GM12891 (cell line): ENCODE data around the gene ATP6V0E2.
"Not testable (repeated sequence)": the region's sequence is repeated elsewhere in the genome, so short reads cannot be mapped to it uniquely, and the experiment has no call there.

Experiments
- DNase-seq: peaks from one replicate; pipeline ENCODE4 v3.0.0; 2011; ENCODE audit warnings: low spot score; ENCODE audit not compliant: insufficient read length
- FAIRE-seq: peaks from 2 replicates; lab custom pipeline; 2011; peaks lifted over from hg19 to GRCh38; lab: Jason Lieb, UNC
- PAX5 ChIP-seq: IDR thresholded peaks from 2 replicates; pipeline ENCODE4 v1.6.1; 2011; ENCODE audit warnings: low read length, moderate library complexity, mild to moderate bottlenecking; ENCODE audit not compliant: insufficient read depth, severe bottlenecking
- POLR2A ChIP-seq: IDR thresholded peaks from 2 replicates; pipeline ENCODE4 v1.6.1; 2011; ENCODE audit warnings: low read depth, low read length, control low read depth
- POLR2AphosphoS5 ChIP-seq: IDR thresholded peaks from 2 replicates; pipeline ENCODE4 v1.6.1; 2011; ENCODE audit warnings: low read depth, low read length, control low read depth
- POU2F2 ChIP-seq: IDR thresholded peaks from 2 replicates; pipeline ENCODE4 v1.6.1; 2011; ENCODE audit warnings: low read depth, mild to moderate bottlenecking, control low read depth, low read length, moderate library complexity
- SPI1 ChIP-seq: IDR thresholded peaks from 2 replicates; pipeline ENCODE4 v1.6.1; 2011; ENCODE audit warnings: low read depth, low read length, control low read depth
- TAF1 ChIP-seq: IDR thresholded peaks from 2 replicates; pipeline ENCODE4 v1.6.1; 2011; ENCODE audit warnings: low read depth, low read length, control low read depth

Gene ATP6V0E2

DNA sequence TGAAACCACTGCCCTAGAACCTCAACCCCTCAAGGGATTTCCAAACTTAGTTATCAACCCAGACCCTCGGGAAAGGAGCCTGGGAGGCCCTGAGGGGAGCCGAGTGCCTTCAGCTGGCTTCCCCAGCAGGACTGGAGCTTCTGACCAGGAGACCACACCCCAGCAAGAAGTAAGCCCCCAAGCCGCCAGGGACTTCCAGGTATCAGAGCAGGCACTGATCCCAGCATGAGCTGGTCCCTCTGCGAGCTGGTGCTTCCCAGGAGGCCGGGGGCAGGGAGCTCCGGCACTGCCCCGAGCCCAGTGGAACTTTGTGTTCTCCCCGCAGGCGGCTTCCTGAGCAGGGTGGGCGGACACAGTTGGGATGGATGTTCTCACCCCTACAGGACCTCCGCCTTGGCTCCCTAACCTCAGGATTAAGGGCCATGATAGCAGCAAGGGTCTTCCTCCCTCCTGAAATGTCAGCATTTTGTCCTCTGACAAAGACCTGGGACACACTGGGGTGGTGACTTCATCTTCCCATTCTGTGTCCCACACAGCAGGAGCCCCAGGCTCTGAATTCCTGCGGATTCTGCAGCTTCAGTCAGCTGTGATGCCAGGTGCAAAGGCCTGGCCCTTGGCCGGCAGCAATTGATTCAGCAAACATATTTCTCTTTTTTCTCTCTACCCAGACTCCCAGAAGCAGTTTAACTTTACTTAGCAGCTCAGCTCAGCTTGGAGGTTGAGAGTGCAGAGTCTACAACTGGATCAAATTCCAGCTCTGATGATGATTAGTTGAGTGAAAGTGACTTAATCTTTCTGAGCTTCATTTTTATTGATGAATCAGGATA lies 11.6 kb downstream of the ATP6V0E2 start:
- FAIRE-seq (no peak), DNase-seq (no peak)
- TF ChIP-seq POLR2AphosphoS5 (no peak), POLR2A (no peak), TAF1 (no peak), SPI1 (no peak), POU2F2 (no peak), PAX5 (no peak)

DNA sequence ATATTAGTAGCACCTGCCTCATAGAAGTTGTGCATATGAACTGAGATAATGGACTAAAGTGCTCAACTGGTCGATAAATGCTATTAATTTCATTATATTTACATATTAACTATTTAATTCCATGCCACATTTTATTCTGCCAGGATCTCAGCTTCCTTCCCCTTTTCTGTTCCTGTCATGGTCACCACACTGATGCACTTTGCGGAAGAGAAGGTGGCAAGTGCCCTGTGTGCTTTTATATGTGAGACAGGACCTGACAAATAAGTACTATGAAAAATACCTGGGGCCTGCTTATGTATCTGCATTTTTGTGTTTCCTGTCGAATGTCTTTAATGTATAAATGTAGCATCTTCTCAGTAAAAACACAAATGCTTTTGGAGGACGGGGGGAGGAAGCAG lies 12.2 kb downstream of the ATP6V0E2 start:
- TF ChIP-seq POU2F2 (no peak), SPI1 (no peak), POLR2AphosphoS5 (no peak), PAX5 (no peak), TAF1 (no peak), POLR2A (no peak)
- no peak for FAIRE-seq
- DNase-seq: no peak

DNA sequence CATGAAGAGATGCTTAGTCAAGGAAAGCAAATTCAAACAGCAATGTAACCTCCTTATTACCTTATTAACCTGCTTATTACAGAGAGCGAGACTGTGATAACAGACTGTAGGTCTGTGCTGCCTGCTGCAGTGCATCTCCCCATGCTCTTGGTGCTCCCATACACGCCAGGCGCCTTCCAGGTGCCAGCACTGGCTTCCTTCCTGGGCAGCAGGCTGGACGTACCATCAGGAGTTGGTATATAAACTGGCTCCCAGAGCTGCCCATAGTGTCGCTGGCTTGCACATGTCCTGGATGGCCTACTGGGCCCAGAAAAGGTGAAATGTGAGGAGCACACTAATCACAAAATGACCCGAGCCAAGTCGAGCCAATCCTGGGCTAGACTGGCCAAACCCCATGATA lies 13.5 kb downstream of the ATP6V0E2 start:
- TF ChIP-seq PAX5 (no peak), POU2F2 (no peak), POLR2AphosphoS5 (no peak), SPI1 (no peak), POLR2A (no peak), TAF1 (no peak)
- FAIRE-seq (no peak), DNase-seq (no peak)

DNA sequence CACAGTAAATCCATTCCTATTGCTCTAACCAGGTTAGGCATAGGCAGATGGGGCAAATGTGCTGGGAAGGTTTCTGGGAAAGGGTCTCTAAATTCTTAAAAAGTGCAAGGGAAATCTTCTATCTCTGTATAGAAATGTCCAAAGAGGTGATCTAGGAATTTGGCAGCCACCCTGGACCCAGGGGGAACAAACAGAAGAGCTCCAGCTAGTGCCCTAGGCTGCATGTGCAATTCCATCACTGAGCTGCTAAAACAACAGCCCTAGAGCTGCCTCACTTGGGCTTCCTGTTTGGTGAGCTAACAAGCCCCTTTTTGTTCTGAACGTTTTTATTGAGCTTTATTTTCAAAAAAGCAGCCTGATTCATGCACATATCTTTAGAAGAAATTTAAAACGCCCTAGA lies 16.9 kb downstream of the ATP6V0E2 start:
- not testable (repeated sequence) for FAIRE-seq, DNase-seq

DNA sequence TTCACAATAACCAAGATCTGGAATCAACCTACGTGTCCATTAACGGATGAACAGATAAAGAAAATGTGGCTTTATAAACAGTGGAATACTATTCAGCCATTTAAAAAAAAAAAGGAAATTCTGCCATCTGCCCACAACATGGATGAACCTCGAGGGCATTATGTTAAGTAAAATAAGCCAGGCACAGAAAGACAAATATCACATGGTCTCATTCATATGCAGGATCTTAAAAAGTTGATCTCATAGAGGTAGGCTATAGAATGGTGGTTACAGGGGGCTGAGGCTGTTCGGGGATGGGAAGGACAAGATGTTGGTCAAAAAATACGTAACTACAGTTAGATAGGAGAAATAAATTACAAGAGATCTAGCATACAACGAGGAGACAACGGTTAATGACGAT lies 21.2 kb downstream of the ATP6V0E2 start:
- FAIRE-seq, DNase-seq: not testable (repeated sequence)

DNA sequence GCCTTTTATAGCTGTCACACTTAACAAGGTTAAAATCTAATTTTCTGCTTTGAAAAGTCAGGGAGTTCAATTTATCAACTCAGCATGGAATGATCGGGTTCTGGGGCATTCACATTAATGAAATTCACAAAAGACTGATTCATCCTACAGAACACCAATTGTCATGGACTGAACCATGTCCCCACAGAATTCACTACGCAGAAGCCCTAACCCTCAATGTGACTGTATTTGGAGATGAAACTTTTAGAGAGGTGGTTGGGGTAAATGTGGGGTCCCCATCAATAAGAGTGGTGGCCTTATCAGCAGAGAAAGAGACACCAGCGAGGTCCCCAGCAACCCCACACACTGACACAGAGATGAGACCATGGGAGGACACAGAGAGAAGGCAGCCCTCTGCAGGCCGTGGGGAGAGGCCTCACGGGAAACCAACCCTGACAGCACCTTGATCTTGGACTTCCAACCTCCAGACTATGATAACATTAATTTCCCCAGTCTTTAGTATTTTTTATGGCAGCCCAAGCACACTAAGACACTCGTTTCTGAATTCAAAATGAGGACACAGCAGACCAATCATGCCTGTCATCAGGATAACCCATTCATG lies 34.1 kb downstream of the ATP6V0E2 start:
- FAIRE-seq, DNase-seq: not testable (repeated sequence)

DNA sequence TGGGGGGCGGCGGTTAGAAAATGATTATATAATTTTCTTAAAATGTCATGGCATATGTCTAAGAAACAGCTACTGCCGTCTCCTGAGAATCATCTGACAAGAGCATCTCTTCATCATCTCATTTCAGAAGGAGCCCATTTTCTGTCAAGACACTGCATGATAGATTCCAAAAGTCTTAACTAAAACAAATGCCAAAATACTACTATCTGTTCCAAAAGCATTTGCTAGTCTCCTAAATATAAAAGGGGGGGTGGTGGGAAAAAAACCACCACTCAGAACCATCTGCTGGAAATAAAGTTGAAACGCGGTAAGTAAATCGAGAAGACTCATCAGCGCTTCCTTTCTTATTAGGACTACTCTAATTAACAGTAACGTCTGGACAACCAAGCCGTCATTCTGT lies 36.5 kb downstream of the ATP6V0E2 start:
- not testable (repeated sequence) for FAIRE-seq

DNA sequence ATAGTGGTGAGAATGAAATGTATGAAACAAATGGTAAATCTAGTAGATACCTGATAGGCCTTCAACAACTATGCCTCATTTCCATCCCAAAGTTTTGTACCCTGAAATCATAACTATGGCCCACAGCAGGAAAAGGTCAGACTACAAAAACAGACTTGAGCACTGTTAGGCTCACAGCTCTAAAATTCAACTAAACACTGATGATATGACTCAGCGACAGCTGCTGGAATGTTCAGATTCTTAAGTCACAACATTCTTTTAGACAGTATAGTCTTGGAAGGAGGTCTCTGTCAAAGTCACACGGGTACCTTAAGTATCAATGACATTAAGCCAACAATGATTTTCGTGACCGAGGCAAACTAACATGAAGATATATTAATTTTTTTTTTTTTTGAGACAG lies 38.4 kb downstream of the ATP6V0E2 start:
- not testable (repeated sequence) for FAIRE-seq, DNase-seq

More for the DNA sequence above, 36.5 kb downstream of the ATP6V0E2 start:
- not testable (repeated sequence) for DNase-seq

DNA sequence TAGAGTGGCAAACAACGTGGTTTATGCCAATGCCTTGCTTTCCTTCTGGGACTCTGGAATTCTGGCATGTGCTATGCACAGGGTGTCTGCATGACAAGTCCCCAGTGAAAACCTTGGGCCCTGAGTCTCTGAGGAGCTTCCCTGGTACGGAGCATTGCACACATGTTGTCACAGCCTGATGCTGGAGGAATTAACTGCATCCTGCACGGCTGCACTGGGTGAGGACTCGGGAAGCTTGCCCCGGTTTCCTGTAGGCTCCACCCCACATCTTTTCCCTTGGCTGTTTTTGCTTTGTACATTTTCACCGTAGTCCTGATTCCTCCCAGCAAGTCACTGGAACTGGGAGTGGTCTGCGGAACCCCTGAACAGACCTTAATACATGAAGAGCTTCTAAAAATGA lies 52.6 kb downstream of the ATP6V0E2 start:
- not testable (repeated sequence) for DNase-seq, FAIRE-seq
